Neutrophil (primary cell): ENCODE results near the gene IQSEC1.

Experiments
- H3K27ac ChIP-seq: fragments of 200-600 bp; sonication (generic); 2 replicates; pipeline ENCODE4 v1.5.1; 2016; ENCODE audit warnings: mild to moderate bottlenecking, moderate library complexity
- H3K27me3 ChIP-seq: fragments of 200-600 bp; sonication (generic); 2 replicates; pipeline ENCODE4 v1.6.0; 2016; ENCODE audit warnings: mild to moderate bottlenecking
- H3K36me3 ChIP-seq: fragments of 200-600 bp; sonication (generic); 2 replicates; pipeline ENCODE4 v1.5.1; 2017
- H3K4me1 ChIP-seq, 2 experiments: fragments of 200-600 bp in 1 of 2; sonication (generic) in 1 of 2; 1 replicate in 1 of 2; 2 replicates in 1 of 2; pipeline versions ENCODE4 v1.5.1 to v1.6.1; 2013 to 2016; ENCODE audit warnings: low read depth in 1 of 2, low read length in 1 of 2, mild to moderate bottlenecking in 1 of 2, moderate library complexity in 1 of 2; ENCODE audit not compliant: control insufficient read depth in 1 of 2, insufficient read depth in 1 of 2
- H3K4me3 ChIP-seq, 2 experiments: fragments of 200-600 bp in 1 of 2; sonication (generic) in 1 of 2; 1 replicate in 1 of 2; 2 replicates in 1 of 2; pipeline ENCODE4 v1.5.1; 2013 to 2016; ENCODE audit warnings: low read depth in 1 of 2, low read length in 1 of 2, mild to moderate bottlenecking in 1 of 2, moderate library complexity in 1 of 2
- H3K9me3 ChIP-seq: fragments of 200-600 bp; sonication (generic); 2 replicates; pipeline ENCODE4 v1.5.1; 2016
- TF ChIP-seq, protein P1 (sequence below): fragments of 200-600 bp; sonication (generic); IDR thresholded peaks from 2 replicates; pipeline ENCODE4 v1.5.1; 2016; ENCODE audit warnings: antibody characterized with exemption

IQSEC1 gene

DNA sequence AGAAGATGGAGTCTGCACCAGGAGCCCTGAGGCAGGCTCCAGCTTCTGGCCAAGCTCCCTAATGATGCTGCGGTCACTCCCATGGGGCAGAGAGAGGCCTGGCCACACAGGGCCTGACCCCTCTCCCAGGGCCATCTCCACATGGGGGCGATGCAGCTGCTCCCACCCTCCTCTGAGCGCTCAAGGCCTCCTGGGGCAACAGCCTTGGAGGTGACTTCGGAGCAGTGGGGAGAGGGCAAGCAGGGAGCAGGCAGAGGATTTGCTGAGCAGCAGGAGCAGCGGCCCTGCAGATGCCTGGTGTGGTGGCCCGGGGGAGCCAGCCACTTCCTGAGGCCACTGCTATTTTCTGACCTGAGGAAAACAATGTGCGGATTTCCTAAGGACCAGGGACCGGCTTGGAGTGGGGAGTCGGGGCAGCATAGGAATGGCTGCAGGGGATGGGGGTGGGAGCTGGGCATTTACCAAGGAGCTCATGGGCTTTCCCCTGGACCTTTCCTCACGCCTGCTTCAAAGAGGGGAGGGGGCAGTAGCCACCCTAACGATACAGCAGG is 150.3 kb downstream of the IQSEC1 start:
- no peak overlapping the region for H3K27ac ChIP-seq
- TF ChIP-seq, protein P1, sequence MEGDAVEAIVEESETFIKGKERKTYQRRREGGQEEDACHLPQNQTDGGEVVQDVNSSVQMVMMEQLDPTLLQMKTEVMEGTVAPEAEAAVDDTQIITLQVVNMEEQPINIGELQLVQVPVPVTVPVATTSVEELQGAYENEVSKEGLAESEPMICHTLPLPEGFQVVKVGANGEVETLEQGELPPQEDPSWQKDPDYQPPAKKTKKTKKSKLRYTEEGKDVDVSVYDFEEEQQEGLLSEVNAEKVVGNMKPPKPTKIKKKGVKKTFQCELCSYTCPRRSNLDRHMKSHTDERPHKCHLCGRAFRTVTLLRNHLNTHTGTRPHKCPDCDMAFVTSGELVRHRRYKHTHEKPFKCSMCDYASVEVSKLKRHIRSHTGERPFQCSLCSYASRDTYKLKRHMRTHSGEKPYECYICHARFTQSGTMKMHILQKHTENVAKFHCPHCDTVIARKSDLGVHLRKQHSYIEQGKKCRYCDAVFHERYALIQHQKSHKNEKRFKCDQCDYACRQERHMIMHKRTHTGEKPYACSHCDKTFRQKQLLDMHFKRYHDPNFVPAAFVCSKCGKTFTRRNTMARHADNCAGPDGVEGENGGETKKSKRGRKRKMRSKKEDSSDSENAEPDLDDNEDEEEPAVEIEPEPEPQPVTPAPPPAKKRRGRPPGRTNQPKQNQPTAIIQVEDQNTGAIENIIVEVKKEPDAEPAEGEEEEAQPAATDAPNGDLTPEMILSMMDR: no peak
- H3K36me3 ChIP-seq: peaks cover 100% of the 10 kb centered on the region
- H3K4me1 ChIP-seq: no peaks in the 10 kb centered on the region
- peaks cover 4% of the 10 kb centered on the region for H3K9me3 ChIP-seq
- H3K27me3 ChIP-seq: no peaks in the 10 kb centered on the region
- no peak overlapping the region for H3K4me3 ChIP-seq

DNA sequence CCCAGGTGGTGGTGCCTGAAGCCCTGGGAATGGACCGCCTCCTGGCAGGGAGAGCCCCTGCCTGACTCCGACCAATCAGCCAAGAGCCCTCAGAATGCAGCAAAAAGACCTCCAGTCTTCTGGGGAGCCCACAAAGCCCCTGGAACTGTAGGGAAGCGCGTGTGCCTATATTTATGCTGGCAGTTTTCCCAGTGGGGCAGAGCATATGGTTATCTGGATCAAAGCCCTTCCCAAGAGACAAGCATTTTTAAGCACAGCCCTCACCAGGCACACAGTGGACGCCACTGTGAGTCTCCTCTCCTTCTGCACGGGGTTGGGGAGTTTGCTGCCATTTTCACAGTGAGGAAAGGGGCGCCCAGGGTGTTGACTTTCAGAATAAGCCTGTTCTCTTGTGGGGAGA is 150.9 kb downstream of the IQSEC1 start:
- peaks cover 4% of the 10 kb centered on the region for H3K9me3 ChIP-seq
- TF ChIP-seq, protein P1: no peak

DNA sequence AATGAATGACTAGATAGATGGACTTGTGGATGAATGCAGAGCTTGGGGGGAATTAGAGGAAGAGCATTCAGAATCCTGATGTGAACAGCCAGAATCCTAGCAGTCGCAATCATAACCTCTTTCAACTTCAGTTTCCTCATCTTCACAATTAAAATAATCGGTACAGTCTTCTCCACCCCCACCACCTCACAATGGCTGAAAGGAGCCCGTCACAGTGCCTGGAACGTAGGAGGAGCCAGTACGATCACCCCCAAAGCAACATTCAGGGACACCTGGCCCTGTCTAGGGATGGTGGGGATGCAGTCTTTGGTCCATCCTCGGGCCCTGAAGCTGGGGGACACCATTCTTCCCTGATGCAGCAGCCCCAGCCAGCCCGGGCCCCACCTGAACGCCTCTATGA is 151.5 kb downstream of the IQSEC1 start:
- H3K27ac ChIP-seq: no peak overlapping the region
- H3K4me1 ChIP-seq: no peaks in the 10 kb centered on the region
- H3K27me3 ChIP-seq: no peaks in the 10 kb centered on the region
- peaks cover 4% of the 10 kb centered on the region for H3K9me3 ChIP-seq
- TF ChIP-seq, protein P1: no peak
- peaks cover 100% of the 10 kb centered on the region for H3K36me3 ChIP-seq
- H3K4me3 ChIP-seq: no peak overlapping the region

More for the DNA sequence above, 150.9 kb downstream of the IQSEC1 start:
- no peak overlapping the region for H3K4me3 ChIP-seq
- no peaks in the 10 kb centered on the region for H3K4me1 ChIP-seq
- no peak overlapping the region for H3K27ac ChIP-seq
- H3K36me3 ChIP-seq: peaks cover 100% of the 10 kb centered on the region
- H3K27me3 ChIP-seq: no peaks in the 10 kb centered on the region

DNA sequence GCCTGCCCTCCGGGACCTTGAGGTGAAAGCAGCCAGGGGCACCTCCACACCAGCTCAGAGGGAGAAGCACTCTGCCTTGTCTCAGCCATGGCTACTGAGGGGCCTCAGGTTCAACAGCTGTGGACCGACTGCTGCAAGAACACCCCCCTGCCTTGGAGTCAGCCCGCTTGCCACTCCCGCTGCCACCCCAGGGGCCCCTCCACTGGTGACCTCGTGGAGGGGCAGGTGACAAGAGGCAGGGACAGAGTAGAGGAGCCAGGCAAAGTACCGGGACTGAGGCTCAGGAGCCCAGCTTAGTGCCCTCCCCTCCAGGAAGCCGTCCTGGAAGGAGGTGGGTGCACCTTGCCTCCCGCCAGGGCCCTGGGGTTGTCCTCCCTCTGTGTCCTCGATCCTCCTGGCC is 152.3 kb downstream of the IQSEC1 start:
- Histone ChIP-seq H3K36me3 (peaks cover 100% of the 10 kb centered on the region), H3K27me3 (no peaks in the 10 kb centered on the region), H3K27ac (no peak overlapping the region), H3K9me3 (peaks cover 4% of the 10 kb centered on the region), H3K4me3 (no peak overlapping the region), H3K4me1 (no peaks in the 10 kb centered on the region)
- TF ChIP-seq, protein P1: no peak

DNA sequence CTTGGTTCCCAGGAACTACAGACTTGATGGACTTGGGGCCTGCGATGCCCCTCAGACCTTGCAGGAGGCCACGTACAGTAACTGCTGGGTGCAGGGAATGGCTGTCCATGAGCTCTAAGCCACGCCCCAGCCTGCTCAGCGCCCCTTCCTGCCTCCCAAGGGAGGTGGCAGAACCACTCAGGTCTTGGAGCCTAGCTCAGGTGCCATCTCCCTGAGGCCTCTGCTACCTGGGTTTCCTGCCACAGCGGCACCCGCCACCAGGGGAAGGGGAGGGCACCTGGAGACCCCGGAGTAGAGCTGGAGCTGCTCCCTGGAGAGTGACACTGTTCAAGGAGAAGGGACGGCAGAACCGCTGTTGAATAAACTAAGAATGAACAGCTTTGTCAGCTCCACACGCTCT is 154.0 kb downstream of the IQSEC1 start:
- Histone ChIP-seq H3K4me1 (no peaks in the 10 kb centered on the region), H3K27ac (no peak overlapping the region), H3K4me3 (no peak overlapping the region), H3K9me3 (peaks cover 4% of the 10 kb centered on the region), H3K27me3 (no peaks in the 10 kb centered on the region), H3K36me3 (peaks cover 100% of the 10 kb centered on the region)
- TF ChIP-seq, protein P1: no peak

DNA sequence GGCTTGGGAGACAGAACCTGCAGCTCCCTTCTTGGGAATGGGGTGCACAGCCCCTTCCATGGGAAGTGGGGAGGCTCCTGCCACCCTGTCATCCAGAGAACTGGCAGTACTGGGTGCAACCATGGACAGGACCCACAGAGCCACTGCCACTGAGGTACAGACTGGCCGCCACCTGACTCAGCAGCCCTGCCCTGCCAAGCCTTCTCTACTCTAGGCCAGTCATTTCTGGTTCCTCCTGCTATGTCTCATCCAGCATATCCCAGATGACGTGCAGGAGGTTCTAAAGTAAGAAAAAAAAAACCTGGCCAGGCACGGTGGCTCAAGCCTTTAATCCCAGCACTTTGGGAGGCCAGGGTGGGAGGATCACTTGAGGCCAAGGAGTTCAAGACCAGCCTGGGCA is 155.0 kb downstream of the IQSEC1 start:
- H3K27ac ChIP-seq: no peak overlapping the region
- no peaks in the 10 kb centered on the region for H3K4me1 ChIP-seq
- TF ChIP-seq, protein P1: no peak
- no peaks in the 10 kb centered on the region for H3K9me3 ChIP-seq
- peaks cover 100% of the 10 kb centered on the region for H3K36me3 ChIP-seq
- no peak overlapping the region for H3K4me3 ChIP-seq
- H3K27me3 ChIP-seq: no peaks in the 10 kb centered on the region
